Measurements from ENCODE around the gene ITPKB.

Gene ITPKB

GRCh38 chr1:226632169-226632879 is 106.8 kb downstream of the ITPKB start:
- no peaks in the 10 kb centered on the region for H3K9me3 Mint-ChIP-seq
- no peak overlapping the region for H3K4me3 Mint-ChIP-seq
- peaks cover 12% of the 10 kb centered on the region for H3K27me3 Mint-ChIP-seq (ENCODE audit: low read depth)
- TF ChIP-seq CTCF (IDR thresholded peaks at IDR 0.05; ENCODE audit: unreplicated experiment in 3 of 3) = no peak
- peak overlapping the region in 2 of 3 experiments; percentile 23 to 24 for H3K27ac Mint-ChIP-seq
- H3K36me3 Mint-ChIP-seq (ENCODE audit: low read depth) = peaks cover 4% of the 10 kb centered on the region
- H3K4me1 Mint-ChIP-seq = peaks cover 39% of the 10 kb centered on the region

GRCh38 chr1:226631229-226632000 is 107.7 kb downstream of the ITPKB start:
- peak overlapping the region; percentile 24 to 87 (median 75) for H3K27ac Mint-ChIP-seq
- no peak for TF ChIP-seq CTCF (IDR thresholded peaks at IDR 0.05; ENCODE audit: unreplicated experiment in 3 of 3)
- no peaks in the 10 kb centered on the region for H3K36me3 Mint-ChIP-seq (ENCODE audit: low read depth)
- H3K9me3 Mint-ChIP-seq = no peaks in the 10 kb centered on the region
- peaks cover 12% of the 10 kb centered on the region for H3K27me3 Mint-ChIP-seq (ENCODE audit: low read depth)
- H3K4me1 Mint-ChIP-seq = peaks cover 42% of the 10 kb centered on the region
- H3K4me3 Mint-ChIP-seq = no peak overlapping the region

- H3K27me3 Mint-ChIP-seq (ENCODE audit: low read depth) = peaks cover 15% of the 10 kb centered on the region
- H3K36me3 Mint-ChIP-seq (ENCODE audit: low read depth) = no peaks in the 10 kb centered on the region
- no peak overlapping the region for H3K27ac Mint-ChIP-seq
- TF ChIP-seq CTCF (IDR thresholded peaks at IDR 0.05; ENCODE audit: unreplicated experiment in 3 of 3) = no peak
- H3K9me3 Mint-ChIP-seq = no peaks in the 10 kb centered on the region
- H3K4me1 Mint-ChIP-seq = peaks cover 42% of the 10 kb centered on the region
- H3K4me3 Mint-ChIP-seq = no peak overlapping the region
Observed at GRCh38 chr1:226630592-226630991, 108.5 kb downstream of the ITPKB start.

GRCh38 chr1:226629896-226630550 is 109.1 kb downstream of the ITPKB start:
- H3K4me1 Mint-ChIP-seq = peaks cover 42% of the 10 kb centered on the region
- H3K27ac Mint-ChIP-seq = no peak overlapping the region
- H3K9me3 Mint-ChIP-seq = no peaks in the 10 kb centered on the region
- H3K4me3 Mint-ChIP-seq = no peak overlapping the region
- no peak for TF ChIP-seq CTCF (IDR thresholded peaks at IDR 0.05; ENCODE audit: unreplicated experiment in 3 of 3)
- H3K36me3 Mint-ChIP-seq (ENCODE audit: low read depth) = no peaks in the 10 kb centered on the region
- H3K27me3 Mint-ChIP-seq (ENCODE audit: low read depth) = peaks cover 18% of the 10 kb centered on the region

- H3K4me1 Mint-ChIP-seq = peaks cover 42% of the 10 kb centered on the region
- no peaks in the 10 kb centered on the region for H3K36me3 Mint-ChIP-seq (ENCODE audit: low read depth)
- no peak for TF ChIP-seq CTCF (IDR thresholded peaks at IDR 0.05; ENCODE audit: unreplicated experiment in 3 of 3)
- H3K9me3 Mint-ChIP-seq = no peaks in the 10 kb centered on the region
- no peak overlapping the region for H3K4me3 Mint-ChIP-seq
- H3K27me3 Mint-ChIP-seq (ENCODE audit: low read depth) = peaks cover 18% of the 10 kb centered on the region
- H3K27ac Mint-ChIP-seq = peak overlapping the region in 1 of 3 experiments; percentile 73
Observed at GRCh38 chr1:226629210-226629895, 109.7 kb downstream of the ITPKB start.
